Measurements from ENCODE around the gene SHISA5.
"Not testable (repeated sequence)": the region's sequence is repeated elsewhere in the genome, so short reads cannot be mapped to it uniquely, and the experiment has no call there.

SHISA5 gene, protein sequence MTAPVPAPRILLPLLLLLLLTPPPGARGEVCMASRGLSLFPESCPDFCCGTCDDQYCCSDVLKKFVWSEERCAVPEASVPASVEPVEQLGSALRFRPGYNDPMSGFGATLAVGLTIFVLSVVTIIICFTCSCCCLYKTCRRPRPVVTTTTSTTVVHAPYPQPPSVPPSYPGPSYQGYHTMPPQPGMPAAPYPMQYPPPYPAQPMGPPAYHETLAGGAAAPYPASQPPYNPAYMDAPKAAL

DNA sequence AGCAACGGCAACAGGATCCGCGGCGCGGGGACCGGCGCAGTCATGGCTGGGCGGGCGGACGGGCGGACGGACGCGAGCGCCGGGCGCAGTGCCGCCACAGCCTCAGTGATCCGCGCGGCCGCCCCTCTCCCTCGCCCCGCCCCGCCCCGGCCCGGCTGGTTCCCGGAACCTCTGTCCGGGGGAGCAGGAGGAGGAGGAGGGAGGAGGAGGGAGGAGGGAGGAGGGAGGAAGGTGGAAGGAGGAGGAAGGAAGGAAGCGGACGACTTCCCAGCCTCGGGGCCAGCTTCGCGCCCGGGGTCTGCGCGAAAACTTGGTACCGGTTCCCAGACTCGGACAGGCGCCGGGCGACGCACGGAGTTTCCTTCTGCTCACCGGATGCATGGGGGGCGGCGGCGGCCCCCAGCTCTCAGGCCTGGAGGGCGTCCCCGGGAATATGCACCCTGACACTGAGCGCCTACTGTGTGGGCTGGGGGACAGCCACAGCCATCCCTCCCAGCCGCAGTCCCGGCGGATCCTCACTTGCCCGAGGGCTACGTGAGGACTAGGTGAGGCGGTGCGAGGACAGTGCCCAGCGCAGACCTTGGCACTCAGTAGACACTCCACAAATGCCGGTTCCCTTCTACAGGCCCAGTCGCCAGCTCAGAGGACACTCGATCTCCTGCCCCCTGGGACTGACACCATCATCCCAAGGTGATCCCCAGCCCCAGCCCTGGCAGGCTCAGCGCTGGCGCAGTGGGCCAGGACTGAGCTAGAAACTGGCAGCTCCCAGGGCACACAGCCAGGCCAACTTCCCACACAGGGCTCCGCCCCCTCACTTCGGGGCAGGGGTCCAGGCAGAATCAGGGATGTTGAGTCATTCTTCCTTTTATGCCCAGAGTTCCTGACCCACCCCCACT lies at the start of gene SHISA5:
TSS of gene SHISA5 (minus strand) at position 124 of the 896 bp plus-strand sequence. CDS start at position 44, 80 bp downstream.
- peak; percentile 49 for DNase-seq (ENCODE audit: low read depth)
- peak within 1 kb of the TSS; percentile 74 for H3K4me3 ChIP-seq (ENCODE audit: low read depth, low read length)
- TF ChIP-seq, protein P1, sequence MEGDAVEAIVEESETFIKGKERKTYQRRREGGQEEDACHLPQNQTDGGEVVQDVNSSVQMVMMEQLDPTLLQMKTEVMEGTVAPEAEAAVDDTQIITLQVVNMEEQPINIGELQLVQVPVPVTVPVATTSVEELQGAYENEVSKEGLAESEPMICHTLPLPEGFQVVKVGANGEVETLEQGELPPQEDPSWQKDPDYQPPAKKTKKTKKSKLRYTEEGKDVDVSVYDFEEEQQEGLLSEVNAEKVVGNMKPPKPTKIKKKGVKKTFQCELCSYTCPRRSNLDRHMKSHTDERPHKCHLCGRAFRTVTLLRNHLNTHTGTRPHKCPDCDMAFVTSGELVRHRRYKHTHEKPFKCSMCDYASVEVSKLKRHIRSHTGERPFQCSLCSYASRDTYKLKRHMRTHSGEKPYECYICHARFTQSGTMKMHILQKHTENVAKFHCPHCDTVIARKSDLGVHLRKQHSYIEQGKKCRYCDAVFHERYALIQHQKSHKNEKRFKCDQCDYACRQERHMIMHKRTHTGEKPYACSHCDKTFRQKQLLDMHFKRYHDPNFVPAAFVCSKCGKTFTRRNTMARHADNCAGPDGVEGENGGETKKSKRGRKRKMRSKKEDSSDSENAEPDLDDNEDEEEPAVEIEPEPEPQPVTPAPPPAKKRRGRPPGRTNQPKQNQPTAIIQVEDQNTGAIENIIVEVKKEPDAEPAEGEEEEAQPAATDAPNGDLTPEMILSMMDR (conservative IDR thresholded peaks at IDR 0.05; ENCODE audit: low read depth, low read length), result no peak

DNA sequence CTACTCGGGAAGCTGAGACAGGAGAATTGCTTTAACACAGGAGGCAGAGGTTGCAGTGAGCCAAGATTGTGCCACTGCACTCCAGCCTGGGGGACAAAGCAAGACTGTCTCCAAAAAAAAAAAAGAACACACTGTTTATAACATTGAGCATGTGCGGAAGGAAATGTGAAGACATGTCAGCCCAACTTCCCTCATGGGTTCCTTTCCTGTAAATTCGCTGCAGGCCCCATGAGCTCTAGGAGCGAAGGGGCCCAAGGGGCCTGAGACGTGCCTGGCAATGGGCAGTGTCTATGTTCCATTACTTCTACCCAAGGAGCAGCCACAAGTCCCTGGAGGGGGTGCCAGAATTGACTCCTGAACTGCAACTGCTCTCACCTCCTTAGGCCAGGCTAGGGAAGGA lies 49.4 kb upstream of the SHISA5 start:
- no peak overlapping the region for H3K4me3 ChIP-seq (ENCODE audit: low read depth, low read length)
- TF ChIP-seq, protein P1 (conservative IDR thresholded peaks at IDR 0.05; ENCODE audit: low read depth, low read length), result no peak
- DNase-seq (ENCODE audit: low read depth), result no peak

DNA sequence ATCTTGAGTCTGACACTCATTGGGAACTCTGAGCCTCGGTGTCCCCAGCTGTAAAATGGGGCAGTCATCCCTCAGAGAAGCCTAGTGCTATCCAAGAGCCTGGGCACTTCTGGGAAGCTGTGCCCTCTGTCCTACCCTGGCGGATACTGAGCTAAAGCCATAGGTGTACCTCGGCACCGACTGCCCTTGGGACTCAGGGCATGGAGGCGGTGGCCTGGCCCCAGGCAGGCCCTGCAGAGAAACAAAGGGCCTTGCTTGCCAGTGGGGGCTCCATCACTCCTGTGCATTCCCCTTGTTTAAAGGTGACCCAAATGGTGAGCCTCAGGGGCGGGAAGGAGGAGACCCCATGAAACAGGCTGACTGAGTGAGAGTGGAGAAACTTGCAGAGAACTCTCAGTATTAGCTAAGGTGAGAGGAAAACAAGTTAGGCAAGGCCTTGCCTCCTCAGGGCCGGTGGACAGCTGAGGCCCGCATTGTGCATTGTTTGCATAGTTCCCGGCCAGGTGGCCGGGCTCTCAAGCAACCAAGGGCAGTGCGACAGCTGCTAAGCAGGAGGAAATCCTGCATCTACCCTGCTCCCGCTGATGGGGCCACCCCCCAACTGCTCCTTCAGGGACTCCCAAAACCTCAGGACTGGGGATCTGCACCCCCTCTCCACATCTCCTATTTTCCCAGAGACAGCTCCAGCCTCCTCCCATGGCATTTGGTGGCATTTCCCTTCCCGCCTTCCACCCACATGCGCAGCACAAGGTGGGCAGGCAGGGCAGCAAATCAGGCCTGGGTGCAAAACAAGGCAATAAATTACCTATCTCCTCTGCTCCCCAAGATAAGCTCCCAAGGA lies 48.4 kb upstream of the SHISA5 start:
- DNase-seq (ENCODE audit: low read depth), result no peak
- no peak overlapping the region for H3K4me3 ChIP-seq (ENCODE audit: low read depth, low read length)
- TF ChIP-seq, protein P1 (conservative IDR thresholded peaks at IDR 0.05; ENCODE audit: low read depth, low read length), result no peak

DNA sequence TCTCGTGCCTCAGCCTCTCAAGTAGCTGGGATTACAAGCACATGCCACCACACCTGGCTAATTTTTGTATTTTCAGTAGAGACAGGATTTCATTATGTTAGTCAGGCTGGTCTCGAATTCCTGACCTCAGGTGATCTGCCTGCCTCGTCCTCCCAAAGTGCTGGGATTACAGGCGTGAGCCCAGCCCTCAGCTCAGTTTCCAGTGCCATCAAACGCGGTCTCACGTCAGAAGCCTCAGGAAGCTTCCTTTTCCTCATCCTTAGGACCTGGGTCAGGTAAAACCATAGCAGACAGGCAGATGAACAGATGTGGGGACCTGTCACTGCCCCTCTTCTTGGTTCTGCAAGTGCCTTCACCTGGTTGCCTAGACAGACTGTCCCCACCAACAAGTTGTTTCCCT lies 47.7 kb upstream of the SHISA5 start:
- DNase-seq (ENCODE audit: low read depth); H3K4me3 ChIP-seq (ENCODE audit: low read depth, low read length): not testable (repeated sequence)

DNA sequence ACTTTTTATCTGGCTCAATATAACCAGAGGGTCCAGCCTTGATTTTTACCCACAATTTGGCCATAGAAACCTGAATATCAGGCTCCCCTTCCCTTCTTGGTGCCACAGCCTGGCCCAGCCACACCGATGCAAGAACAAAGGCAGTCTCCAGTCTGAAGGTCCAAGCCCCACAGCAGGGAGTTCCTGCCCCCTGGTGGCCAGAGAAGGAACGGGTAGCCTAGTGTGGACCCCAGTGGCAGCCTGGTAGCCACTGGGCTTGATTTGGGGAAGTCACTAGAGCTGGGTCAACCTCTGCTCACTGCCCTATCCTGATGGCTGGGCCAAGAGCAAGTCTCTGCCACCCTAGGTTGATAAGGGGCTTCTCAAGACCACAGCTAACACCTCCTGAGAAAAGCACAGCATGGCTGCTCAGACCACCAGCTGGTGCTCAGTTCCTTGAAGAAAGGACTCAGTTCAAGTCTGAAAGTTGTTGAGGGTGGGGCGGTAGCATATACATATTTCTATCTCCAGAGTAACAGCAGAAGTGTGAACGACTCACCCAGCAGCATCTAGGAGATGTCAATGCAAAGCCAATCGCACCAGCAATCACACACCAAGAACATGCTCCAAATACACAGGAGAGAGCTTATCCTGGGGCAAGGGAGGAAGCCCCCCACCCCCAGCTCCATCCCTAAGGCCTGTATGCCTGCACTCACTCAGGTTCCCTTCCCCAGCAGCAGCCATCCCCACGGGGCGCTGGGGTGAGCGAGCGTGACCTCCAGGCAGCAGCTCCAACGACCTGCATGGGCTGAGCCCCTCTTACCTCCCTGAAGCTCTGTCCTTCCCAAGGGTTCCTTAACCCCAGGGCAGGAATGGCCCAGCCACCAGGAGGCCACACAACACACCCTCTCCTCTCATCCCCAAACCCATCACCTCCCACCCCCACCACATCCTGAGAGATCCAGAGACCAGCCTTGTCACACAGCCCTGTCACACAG lies 45.0 kb upstream of the SHISA5 start:
- TF ChIP-seq, protein P1 (conservative IDR thresholded peaks at IDR 0.05; ENCODE audit: low read depth, low read length), result peak; percentile 95
- peak; percentile 81 for DNase-seq (ENCODE audit: low read depth)
- no peak overlapping the region for H3K4me3 ChIP-seq (ENCODE audit: low read depth, low read length)

DNA sequence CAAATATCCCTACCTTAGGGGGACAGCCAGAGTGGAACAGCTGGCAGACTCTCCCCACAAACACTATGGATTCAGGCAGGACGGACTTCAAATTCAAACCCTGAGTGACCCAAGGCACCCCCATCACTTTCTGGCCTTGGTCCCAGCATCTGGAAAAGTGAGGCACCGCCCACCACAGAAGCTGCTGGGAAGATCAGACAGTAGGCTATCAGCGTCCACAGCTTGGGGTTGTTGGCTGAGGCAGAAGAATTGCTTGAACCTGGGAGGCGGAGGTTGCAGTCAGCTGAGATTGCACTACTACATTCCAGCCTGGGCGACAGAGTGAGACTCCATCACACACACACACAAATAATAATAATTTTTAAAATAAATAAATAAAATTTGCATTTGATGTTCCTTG lies 44.2 kb upstream of the SHISA5 start:
- H3K4me3 ChIP-seq (ENCODE audit: low read depth, low read length), result no peak overlapping the region
- DNase-seq (ENCODE audit: low read depth), result no peak
- TF ChIP-seq, protein P1 (conservative IDR thresholded peaks at IDR 0.05; ENCODE audit: low read depth, low read length), result no peak
